Activated CD4-positive, alpha-beta T cell treated with anti-CD3 and anti-CD28 coated beads, Interleukin-2, amount 50 U/mL, for 48 hours (primary cell): ENCODE results near the gene NEU4.
"Not testable (repeated sequence)": the region's sequence is repeated elsewhere in the genome, so short reads cannot be mapped to it uniquely, and the experiment has no call there.

ENCODE experiments used
- DNase-seq, 2 experiments: peaks; one replicate each; pipeline ENCODE4 v3.0.0-alpha.2; 2020

NEU4 gene, protein sequence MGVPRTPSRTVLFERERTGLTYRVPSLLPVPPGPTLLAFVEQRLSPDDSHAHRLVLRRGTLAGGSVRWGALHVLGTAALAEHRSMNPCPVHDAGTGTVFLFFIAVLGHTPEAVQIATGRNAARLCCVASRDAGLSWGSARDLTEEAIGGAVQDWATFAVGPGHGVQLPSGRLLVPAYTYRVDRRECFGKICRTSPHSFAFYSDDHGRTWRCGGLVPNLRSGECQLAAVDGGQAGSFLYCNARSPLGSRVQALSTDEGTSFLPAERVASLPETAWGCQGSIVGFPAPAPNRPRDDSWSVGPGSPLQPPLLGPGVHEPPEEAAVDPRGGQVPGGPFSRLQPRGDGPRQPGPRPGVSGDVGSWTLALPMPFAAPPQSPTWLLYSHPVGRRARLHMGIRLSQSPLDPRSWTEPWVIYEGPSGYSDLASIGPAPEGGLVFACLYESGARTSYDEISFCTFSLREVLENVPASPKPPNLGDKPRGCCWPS

DNA sequence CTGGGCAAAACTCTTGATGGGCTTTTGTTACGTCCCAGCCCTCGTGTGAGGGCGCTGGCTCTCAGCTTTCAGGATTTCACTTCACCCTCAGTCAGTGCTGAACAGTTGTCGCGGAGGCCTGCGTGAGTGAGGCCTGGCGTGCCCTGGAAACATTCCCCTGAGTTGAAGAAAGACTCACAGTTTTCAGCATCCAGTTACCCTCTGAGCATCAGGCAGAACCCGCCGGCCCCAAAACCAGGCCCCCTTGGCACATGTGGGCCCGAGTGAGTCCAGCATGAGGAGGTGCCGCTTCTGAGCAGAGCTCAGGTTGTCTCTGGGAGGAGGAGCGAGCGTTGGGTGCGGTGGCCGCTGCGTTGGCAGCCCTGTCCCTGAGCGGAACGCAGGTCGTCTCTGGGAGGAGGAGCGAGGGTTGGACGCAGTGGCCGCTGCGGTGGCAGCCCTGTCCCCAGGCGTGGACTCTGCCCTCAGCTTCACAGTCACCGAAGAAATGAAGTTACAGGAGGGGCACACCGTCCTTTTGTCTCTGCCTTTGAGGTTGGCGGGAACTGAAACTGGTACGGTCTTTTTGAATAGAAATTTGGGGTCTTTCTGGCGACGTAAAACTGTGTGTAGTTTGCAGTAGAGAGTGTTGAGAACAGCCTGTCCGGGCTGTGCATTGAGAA lies at the start of gene NEU4:
Gene NEU4 (plus strand): TSS at position 473 of the 662 bp plus-strand sequence. CDS start 5,292 bp downstream, outside the sequence.
- no peak for DNase-seq

DNA sequence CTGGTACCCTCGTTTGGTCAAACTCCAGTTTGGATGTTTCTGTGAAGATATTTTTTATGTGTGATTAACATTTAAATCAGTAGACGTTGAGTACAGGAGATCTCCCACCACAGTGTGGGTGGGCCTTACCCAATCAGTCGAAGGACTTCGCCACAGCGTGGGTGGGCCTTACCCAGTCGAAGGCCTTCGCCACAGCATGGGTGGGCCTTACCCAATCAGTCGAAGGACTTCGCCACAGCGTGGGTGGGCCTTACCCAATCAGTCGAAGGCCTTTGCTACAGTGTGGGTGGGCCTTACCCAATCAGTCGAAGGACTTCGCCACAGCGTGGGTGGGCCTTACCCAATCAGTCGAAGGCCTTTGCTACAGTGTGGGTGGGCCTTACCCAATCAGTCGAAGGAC lies 49.1 kb upstream of the NEU4 start:
- DNase-seq: not testable (repeated sequence)

DNA sequence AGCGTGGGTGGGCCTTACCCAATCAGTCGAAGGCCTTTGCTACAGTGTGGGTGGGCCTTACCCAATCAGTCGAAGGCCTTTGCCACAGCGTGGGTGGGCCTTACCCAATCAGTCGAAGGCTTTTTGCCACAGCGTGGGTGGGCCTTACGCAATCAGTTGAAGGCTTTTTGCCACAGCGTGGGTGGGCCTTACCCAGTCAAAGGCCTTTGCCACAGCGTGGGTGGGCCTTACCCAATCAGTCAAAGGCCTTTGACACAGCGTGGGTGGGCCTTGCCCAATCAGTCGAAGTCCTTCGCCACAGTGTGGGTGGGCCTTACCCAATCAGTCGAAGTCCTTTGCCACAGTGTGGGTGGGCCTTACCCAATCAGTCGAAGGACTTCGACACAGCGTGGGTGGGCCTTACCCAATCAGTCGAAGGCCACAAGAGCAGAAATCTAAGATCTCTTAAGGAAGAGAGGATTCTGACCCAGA lies 48.7 kb upstream of the NEU4 start:
- no peak for DNase-seq

DNA sequence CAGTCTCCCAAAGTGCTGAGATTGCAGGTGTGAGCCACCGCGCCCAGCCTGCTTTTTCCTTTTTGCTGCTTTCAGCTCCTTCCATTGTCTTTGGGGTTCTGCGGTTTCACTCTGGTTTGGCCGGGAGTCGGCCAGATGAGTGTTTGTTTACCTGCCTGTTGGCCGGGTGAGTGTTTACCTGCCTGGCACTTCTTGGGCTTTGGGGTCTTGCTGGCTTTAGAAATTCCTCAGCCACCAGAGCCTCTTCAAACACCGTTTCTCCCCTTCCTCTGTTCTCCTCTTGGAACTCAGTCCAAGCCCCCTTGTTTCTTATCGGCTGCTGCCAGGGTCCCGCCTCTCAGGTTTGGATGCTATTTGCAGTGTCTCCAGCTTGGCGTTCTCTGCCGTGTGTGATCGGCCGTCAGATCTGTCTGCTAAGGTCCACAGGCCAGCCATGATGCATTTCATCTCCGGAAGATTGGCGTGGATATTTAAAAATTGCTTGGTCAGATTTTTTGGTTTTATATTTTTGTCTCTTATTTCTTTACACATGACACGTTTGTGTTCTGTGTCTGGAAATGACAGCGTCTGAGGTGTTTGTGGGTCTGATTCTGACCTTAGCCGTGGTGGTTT lies 46.6 kb upstream of the NEU4 start:
- no peak for DNase-seq

DNA sequence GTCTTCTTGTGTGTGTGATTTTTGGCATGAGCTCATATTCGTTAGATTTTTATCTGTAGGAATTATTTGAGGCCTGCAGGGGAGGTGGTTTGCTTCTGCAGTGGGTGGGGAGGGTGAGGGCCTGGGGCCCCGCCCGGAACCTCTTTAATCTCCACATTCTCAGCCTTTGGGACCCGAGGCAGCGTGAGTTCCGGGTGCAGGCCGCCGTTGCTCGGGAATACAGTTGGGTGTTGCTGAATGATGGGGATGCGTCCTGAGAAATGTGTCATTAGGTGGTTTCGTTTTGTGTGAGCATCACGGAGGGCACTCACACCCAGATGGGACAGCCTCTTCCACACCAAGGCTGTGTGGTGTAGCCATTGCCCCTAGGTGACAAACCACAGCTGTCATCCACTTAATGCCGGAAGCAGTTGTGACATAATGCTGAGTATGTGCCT lies 46.0 kb upstream of the NEU4 start:
- DNase-seq: peak; percentile 53 to 69

DNA sequence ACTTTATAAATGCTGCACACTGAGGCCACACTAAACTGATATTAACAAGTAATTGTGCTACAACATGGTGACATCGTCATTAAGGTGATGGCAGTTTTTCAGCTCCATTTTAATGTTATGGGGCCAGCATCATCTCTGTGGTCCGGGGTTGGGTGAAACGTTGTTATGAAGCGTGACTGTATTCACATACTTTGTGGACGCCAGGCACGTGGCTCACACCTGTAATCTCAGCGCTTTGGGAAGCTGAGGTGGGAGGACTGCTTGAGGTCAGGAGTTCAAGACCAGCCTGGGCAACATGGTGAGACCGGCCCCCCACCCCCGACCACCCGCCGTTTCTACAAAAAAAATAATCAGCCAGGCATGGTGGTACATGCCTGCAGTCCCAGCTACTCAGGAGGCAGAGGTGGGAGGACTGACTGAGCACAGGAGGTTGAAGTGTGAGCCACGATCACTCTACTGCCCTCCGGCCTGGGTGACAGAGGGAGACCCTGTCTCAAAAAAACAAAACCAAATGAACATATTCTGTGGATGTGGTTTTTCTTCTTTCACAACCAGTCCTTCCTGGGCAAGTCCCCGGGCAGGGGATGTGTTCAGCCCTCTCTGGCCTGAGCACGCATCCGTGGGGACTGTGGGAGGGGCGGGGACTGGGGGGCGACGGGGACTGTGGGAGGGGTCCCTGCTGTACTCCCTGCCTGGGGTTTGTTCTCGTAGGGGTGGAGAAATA lies 45.3 kb upstream of the NEU4 start:
- DNase-seq: no peak

DNA sequence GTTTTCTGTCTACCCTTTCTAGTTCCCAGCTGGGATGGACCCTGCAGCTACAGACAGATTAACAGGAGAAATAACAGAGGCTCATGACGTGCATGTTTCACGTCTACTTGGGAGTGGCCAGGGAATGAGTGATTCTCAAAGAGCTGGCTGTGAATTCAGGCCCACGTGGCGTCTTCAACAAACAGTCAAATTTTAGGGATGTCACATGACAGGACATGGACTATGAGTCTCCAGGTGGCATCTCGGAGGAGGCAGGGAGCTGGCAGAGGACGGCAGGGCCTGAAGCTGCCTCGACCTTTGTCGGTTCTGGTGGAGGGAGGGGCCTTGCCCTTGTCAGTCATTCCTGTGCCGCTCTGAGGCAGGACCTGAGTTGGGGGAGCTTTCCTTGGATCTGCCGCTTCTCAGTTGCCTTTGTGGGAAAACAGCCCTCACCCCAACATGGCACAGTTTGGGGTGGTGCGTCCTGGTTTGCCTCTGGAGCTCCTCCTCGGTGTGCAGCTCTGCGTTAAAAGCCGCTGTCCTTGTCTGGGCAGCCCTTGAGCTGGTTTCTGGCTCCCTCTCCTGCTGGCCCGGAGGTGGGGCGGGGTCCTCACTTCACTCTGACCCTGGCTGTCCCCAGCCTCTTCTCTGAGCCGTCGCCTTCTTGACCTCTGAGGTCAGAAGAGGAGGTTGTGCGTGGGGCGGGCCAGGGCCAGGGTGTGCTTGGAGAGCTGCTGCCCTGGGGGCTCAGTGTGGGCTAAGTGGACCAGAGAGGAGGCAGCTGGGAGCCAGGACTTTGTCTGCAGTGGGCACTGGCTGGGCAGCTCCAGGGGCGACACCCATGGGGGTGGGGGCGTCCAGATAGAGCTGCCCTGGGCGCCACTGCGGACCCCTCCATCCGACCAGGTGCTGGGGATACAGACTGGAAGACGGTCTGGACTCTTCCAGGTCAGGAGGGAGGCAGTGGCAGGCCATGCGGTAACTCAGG lies 44.4 kb upstream of the NEU4 start:
- no peak for DNase-seq

DNA sequence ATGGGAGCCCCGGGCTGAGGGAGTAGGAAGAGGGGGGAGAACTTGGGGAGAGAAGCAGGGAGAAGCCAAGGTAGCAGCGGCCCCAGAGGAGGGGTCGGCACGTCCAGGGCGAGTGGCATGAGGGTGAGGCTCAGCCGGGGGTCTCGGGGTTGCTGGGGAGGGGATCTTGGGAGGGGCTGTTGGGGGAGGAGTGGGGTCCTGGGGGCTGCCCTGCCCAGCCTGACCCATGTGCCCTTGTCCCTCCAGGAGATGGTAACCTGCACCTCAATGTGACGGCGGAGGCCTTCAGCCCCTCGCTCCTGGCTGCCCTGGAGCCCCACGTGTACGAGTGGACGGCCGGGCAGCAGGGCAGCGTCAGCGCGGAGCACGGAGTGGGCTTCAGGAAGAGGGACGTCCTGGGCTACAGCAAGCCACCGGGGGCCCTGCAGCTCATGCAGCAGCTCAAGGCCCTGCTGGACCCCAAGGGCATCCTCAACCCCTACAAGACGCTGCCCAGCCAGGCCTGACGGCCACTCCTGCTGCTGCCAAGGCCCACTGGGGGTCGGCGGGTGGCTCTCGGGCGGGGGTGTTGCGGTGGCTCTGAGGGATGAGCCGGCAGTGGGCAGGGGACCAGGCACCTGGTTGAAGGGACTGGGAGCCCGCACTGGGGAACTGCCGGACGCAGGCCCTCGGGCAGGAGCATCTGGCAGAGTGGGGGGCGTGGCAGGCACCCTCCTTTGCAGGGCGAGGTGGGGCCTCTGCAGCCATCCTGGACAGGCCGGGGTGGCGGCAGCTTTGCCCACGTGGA lies 41.3 kb upstream of the NEU4 start:
- DNase-seq: no peak

DNA sequence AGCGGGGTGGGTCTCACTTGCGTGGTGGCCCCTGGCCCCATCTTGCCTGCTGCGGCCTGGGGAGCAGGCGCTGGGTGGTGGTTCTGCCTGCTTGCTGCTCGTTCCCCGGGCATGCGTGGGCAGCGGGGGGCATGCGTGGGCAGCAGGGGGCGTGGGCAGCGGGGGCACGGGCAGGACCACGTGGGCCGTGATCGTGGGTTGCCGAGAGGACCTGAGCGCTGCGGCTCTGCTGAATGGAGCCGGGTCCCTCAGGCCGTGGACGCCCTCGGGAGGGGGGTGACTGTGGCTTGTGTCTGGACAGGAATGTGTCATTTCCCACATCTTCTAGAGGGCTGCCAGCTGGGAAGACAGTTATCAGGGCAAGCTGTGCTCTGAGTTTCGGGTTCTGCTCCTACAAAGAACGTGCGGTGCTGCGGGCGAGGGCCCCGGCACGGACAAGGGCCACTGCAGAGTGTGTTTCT lies 40.7 kb upstream of the NEU4 start:
- DNase-seq: peak in 1 of 2 experiments; percentile 3

DNA sequence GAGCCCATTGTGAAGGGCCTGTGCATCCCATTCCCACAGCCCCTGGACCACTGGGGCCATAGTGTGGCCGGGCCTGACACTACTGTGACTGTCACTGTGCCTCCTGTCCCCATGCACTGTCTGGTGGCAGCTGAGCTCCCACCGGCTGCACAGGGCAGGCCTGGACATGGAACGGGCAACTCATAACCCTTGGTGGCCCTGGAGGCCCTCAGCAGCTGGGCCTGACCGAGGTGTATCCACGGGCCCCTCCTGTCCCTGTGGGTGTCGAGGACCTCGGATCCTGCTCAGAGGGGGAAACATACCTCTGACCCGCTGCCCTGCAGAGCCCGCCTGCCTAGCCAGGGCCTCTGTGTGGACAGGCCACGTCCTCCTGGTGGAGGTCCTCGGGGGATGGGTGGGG lies 40.1 kb upstream of the NEU4 start:
- peak in 1 of 2 experiments; percentile 1 for DNase-seq

DNA sequence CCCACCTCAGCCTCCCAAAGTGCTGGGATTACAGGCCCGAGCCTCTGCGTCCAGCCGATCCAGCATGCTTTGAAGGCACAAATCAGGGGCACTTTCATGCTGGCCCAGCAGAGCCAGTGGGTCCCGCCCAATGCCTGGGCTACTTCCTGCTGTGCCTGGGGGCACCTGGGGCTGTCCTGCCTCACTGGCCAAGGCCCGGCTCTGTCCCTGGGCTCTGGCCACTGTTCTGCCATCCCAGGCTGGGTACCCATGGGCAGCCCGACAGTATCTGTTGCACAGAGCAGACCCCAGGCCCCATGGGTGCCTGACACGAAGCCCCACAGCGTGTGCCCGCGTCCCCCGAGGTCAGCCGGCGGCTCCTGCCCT lies 39.2 kb upstream of the NEU4 start:
- peak in 1 of 2 experiments; percentile 1 for DNase-seq

DNA sequence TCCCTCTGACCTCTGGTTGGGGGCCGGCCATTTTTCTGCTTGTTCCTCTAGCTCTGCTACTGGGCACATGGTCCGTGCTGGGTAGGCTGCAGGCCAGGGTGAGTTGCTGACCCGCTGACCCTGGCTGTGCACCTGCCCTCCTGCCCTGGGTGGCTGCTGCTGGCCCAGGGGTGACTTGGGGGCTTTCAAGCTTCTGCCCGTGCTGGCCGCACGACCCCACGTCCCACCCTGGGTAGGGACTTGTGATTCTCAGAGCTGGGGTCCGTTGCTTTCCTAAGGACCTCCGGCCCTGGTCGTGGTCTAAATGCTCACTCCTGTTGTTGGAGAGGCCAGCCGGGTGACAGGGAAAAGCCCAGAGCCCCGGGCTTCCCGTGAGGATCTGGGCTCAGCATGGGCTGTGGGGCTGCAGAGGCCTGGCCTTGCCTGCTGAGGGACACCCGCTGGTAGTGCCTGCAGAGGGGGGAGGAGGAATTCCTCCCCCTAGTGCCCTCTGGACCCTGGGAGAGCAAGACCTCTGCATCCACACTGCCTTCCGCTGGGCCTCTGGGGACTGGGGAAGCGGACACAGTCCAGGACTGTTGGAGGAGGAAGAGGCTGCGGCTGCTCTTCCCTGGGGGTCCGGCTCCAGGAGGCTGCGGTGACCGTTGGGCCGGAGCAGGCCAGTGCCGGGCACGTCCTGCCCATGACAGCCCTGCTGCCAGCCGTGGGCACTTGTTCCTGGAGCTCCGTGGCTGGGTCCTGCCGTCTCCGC lies 38.6 kb upstream of the NEU4 start:
- peak in 1 of 2 experiments; percentile 2 for DNase-seq

DNA sequence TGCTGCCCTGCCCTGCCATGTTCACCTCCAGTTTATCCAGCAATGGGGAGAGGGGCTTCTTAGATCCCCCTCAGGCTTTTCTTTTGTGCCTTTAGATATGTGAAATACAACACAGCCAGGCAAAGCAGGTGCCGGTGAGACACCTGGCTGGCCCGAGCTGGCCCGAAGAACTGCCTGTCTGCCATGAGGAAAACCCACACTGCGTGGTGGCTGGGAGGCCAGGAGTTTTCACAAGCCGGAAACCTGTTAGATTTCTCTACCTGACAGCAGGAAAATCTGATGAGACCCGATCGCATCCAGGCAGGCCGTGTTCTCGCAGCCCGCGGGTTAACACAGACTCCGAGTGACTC lies 38.1 kb upstream of the NEU4 start:
- DNase-seq: no peak

DNA sequence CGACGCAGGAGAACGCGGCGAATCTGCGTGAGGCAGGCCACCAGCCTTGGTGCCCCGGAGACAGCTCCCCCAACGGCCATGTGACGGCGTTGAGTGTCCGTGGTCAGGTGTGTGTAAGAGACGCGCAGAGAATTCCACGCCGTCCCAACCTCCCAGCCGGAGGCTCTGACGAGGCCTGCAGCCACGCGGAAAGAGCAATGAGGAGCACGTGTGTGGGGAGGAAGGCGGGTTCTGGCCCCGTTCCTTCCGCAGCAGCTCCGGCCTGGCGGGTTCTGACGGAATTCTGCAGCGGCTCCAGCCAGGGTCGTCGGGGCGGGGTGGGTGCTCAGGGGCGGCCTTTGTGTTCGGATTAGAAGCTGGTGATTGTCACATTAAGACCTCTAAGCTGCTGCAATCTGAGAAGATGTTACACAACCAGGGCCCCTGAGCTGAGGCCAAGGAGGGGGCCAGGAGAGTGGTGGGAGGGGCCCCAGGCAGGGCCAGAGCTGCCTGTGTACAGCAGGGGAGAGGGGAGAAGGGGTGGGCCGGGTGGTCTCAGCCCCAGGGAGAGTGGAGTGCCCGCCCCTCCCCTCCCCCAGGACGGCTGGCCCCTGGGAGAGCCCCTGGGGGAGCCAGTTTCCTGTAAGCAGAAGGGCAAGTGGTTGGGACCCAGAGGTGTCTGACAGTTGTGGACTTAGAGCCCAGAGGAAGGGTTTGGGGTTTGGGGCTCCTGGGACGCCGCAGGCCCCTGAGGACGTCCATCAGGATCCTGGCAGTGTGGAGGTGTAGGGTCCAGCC lies 37.5 kb upstream of the NEU4 start:
- DNase-seq: no peak

DNA sequence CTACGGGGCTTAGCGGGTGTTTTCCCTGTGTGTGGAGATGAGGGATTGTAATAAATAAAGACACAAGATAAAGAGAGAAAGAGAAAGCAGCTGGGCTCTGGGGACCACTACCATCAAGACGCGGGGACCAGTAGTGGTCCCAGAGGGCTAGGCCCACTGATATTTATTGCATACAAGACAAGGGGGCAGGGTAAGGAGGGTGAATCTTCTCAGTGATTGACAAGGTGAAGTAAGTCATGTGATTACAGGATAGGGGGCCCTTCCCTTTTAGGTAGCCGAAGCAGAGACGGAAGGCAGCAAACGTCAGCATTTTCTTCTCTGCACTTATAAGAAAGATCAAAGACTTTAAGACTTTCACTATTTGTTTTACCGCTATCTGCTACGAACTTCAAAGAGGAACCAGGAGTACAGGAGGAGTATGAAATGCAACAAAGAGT lies 36.9 kb upstream of the NEU4 start:
- peak in 1 of 2 experiments; percentile 33 for DNase-seq

DNA sequence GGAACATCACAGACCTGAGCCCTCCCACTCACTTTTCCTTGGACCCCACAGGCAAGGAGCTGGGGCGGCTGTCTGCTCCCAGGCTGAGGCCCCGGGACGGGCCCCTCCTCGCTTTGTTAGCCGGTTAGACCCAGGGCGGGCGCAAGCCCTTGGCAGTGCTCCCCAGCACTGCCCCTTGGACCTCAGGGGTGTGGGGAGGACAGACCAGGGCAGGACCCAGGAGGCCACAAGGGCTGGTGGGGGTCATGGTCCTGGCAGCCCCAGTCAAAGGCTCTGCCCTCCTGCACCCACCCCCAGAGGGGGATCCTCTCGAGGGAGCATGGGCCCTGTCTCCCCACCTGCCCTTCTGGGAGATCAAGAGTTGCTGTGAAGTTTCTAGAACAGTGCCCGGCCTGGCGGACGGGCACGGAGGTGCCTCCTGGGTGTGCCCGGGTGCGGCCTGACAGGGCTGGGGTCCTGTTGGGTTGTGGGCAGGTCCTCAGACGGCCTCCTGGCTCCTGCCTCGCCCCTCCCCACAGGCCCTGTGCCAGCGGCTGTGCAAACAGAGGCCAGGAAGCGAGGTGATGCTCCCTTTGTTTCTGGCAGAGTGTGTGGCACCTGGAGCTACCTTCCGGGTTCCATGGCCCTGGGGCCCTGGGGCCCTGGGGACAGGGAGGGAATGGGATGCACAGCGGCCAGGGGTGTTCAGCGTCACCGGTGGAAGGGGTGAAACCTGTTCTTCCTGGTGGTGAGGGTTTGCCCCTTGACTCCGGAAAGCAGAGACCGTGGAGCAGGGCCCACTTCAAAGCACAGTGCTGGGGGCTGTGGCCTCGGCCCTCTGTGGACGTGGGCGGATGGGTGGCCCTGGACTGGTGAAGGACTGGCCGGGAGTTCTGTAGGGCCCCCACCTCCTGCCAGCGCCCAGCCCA lies 35.2 kb upstream of the NEU4 start:
- DNase-seq: no peak

DNA sequence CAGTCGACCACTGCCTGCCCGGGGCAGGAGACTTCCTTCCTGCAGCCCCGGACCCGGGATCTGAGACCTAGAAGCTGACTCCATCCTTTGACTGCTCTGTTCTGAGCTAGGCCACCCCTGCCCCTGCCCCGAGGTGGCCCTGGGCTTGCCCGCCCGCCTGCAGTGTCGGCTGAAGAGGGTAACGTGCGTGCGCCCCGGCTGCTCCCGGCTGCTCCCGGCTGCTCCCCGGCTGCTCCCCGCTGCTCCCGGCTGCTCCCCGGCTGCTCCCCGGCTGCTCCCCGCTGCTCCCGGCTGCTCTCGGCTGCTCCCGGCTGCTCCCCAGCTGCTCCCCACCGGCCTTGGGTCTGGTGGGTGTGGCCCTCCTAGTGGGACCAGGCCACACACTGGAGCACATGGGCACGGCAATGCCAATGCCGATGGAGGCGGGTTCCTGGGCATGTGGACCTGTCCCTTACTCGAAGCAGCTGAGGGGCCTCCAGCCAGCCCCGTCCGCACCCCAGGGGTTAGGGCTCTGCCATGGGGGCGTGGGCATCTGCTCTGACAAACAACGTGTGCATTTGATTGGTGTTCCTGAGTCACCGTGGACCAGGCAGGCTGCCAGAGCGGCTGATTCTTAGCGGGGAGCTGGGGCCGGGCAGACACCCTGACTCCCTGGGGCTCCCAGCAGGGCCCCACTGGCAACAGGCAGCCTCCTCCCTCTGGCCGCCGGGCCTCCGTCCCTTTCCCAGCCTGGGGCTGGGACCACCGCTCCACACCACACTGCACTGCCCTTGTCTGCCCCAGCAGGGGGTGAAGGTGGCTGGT lies 34.4 kb upstream of the NEU4 start:
- DNase-seq: no peak
